H1 (cell line): ENCODE results near the gene NEBL.

Experiments
- BACH1 ChIP-seq: IDR thresholded peaks from 2 replicates; pipeline ENCODE4 v1.6.1; 2012; ENCODE audit warnings: low read length, improper control_type of control experiment
- EZH2 ChIP-seq: fragments of 200-600 bp; sonication (generic); IDR thresholded peaks from 2 replicates; pipeline ENCODE4 v1.7.1; 2012; ENCODE audit warnings: low read depth, mild to moderate bottlenecking, moderate library complexity, low read length, inconsistent platforms; ENCODE audit not compliant: severe bottlenecking
- HDAC2 ChIP-seq, 2 experiments: fragments of 300-600 bp in 1 of 2; sonication (generic) in 1 of 2; IDR thresholded peaks; 2 replicates each; pipeline ENCODE4 v1.6.1; 2011 to 2012; ENCODE audit warnings: low read depth in 2 of 2, low read length in 2 of 2, mild to moderate bottlenecking in 2 of 2, moderate library complexity in 2 of 2, borderline replicate concordance in 1 of 2, inconsistent platforms in 1 of 2
- POLR2A ChIP-seq, 2 experiments: IDR thresholded peaks; 1 replicate in 1 of 2; 2 replicates in 1 of 2; pipeline ENCODE4 v1.6.1; 2011; ENCODE audit warnings: low read depth in 2 of 2, low read length in 2 of 2, mild to moderate bottlenecking in 2 of 2; ENCODE audit errors: control extremely low read depth in 1 of 2
- POLR2AphosphoS5 ChIP-seq: IDR thresholded peaks from 2 replicates; pipeline ENCODE4 v1.6.1; 2011; ENCODE audit warnings: low read depth, low read length
- RXRA ChIP-seq: IDR thresholded peaks from 2 replicates; pipeline ENCODE4 v1.6.1; 2011; ENCODE audit warnings: low read depth, mild to moderate bottlenecking, low read length, moderate library complexity; ENCODE audit not compliant: insufficient read depth
- SUZ12 ChIP-seq: fragments of 200-600 bp; sonication (generic); IDR thresholded peaks from 2 replicates; pipeline ENCODE4 v1.6.1; 2012; ENCODE audit warnings: mild to moderate bottlenecking, inconsistent platforms, low read length, moderate library complexity, mixed read lengths
- TAF1 ChIP-seq: IDR thresholded peaks from 2 replicates; pipeline ENCODE4 v1.6.1; 2011; ENCODE audit warnings: mild to moderate bottlenecking, low read depth, low read length
- TAF7 ChIP-seq: optimal IDR thresholded peaks from 2 replicates; pipeline ENCODE3; 2011; ENCODE audit warnings: low read depth, mild to moderate bottlenecking, inconsistent platforms, low read length, moderate library complexity, borderline replicate concordance
- TEAD4 ChIP-seq: IDR thresholded peaks from 2 replicates; pipeline ENCODE4 v1.6.1; 2012; ENCODE audit warnings: low read depth, low read length, inconsistent platforms, mixed read lengths
- TF ChIP-seq, protein P1 (sequence below), 3 experiments: IDR thresholded peaks; 1 replicate in 2 of 3; 2 replicates in 1 of 3; pipeline versions ENCODE4 v1.5.1 to v1.6.1; 2011; ENCODE audit warnings: low read length in 3 of 3, mild to moderate bottlenecking in 3 of 3, inconsistent platforms in 2 of 3, low read depth in 1 of 3, moderate library complexity in 1 of 3; ENCODE audit not compliant: insufficient read depth in 1 of 3; ENCODE audit errors: control extremely low read depth in 1 of 3

DNA sequence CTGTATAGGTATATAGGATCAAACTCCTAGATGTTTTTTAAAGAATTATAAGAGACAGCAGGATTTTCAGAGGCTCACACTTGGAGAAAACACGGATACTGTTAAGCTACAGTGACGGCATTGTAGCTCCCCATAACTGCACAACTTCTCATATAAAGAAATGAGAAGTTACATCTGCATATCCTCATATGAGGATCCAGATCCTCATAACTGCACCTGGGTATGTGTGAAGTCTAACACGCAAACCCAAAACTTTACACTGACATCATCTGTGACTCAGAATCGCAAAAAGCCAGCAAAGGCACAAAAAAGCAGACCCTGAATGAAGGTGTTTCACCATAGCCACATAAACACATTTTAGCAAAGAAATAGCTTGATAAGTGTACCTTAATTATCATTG is 34.1 kb downstream of the NEBL start:
- no peak for TF ChIP-seq HDAC2 (IDR thresholded peaks at IDR 0.05; ENCODE audit: borderline replicate concordance in 1 of 2, low read depth in 2 of 2, low read length in 2 of 2)
- TF ChIP-seq SUZ12 = no peak
- no peak for TF ChIP-seq EZH2
- TF ChIP-seq POLR2A (IDR thresholded peaks at IDR 0.05; ENCODE audit: control extremely low read depth in 1 of 2, low read depth in 2 of 2, low read length in 2 of 2) = no peak
- TF ChIP-seq BACH1 = no peak
- TF ChIP-seq POLR2AphosphoS5 = no peak
- TF ChIP-seq, protein P1, sequence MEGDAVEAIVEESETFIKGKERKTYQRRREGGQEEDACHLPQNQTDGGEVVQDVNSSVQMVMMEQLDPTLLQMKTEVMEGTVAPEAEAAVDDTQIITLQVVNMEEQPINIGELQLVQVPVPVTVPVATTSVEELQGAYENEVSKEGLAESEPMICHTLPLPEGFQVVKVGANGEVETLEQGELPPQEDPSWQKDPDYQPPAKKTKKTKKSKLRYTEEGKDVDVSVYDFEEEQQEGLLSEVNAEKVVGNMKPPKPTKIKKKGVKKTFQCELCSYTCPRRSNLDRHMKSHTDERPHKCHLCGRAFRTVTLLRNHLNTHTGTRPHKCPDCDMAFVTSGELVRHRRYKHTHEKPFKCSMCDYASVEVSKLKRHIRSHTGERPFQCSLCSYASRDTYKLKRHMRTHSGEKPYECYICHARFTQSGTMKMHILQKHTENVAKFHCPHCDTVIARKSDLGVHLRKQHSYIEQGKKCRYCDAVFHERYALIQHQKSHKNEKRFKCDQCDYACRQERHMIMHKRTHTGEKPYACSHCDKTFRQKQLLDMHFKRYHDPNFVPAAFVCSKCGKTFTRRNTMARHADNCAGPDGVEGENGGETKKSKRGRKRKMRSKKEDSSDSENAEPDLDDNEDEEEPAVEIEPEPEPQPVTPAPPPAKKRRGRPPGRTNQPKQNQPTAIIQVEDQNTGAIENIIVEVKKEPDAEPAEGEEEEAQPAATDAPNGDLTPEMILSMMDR (IDR thresholded peaks at IDR 0.05; ENCODE audit: control extremely low read depth in 1 of 3, insufficient read depth in 1 of 3, low read depth in 1 of 3, low read length in 3 of 3) = no peak
- no peak for TF ChIP-seq TEAD4
- TF ChIP-seq TAF1 = no peak
- TF ChIP-seq TAF7 = no peak
- no peak for TF ChIP-seq RXRA
